ENCODE results near the gene CTLA4.

CTLA4 gene

GRCh38 chr2:203887677-203888076 lies 20.1 kb downstream of the CTLA4 start:
- no peak overlapping the region for H3K4me3 ChIP-seq (replicated peaks in 1 of 2; ENCODE audit: low read depth in 2 of 2, low read length in 2 of 2)
- TF ChIP-seq, protein P1, sequence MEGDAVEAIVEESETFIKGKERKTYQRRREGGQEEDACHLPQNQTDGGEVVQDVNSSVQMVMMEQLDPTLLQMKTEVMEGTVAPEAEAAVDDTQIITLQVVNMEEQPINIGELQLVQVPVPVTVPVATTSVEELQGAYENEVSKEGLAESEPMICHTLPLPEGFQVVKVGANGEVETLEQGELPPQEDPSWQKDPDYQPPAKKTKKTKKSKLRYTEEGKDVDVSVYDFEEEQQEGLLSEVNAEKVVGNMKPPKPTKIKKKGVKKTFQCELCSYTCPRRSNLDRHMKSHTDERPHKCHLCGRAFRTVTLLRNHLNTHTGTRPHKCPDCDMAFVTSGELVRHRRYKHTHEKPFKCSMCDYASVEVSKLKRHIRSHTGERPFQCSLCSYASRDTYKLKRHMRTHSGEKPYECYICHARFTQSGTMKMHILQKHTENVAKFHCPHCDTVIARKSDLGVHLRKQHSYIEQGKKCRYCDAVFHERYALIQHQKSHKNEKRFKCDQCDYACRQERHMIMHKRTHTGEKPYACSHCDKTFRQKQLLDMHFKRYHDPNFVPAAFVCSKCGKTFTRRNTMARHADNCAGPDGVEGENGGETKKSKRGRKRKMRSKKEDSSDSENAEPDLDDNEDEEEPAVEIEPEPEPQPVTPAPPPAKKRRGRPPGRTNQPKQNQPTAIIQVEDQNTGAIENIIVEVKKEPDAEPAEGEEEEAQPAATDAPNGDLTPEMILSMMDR (IDR thresholded peaks at IDR 0.05; ENCODE audit: low read depth, low read length): no peak
- peak; percentile 18 to 34 for DNase-seq (ENCODE audit: low read depth in 2 of 2)

DNA sequence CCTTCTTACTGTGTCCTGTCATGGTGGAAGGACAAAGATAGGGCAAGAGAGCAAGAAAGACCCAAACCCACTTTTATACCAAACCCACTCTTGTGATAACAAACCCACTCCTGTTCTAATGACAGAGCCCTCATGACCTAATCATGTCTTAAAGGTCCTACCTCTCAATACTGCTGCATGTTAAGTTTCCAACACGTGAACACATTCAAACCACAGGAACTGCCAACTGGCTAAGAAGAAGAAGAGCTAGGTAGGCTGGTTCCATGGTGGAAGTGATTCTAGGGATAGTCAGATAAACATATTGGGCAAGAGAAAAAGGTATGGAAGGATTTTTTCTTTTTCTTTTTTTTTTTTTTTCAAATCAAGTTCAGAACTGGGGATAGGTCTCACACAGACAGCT lies 22.0 kb downstream of the CTLA4 start:
- no peak for DNase-seq (ENCODE audit: low read depth in 2 of 2)
- TF ChIP-seq, protein P1 (IDR thresholded peaks at IDR 0.05; ENCODE audit: low read depth, low read length): no peak
- no peak overlapping the region for H3K4me3 ChIP-seq (replicated peaks in 1 of 2; ENCODE audit: low read depth in 2 of 2, low read length in 2 of 2)

GRCh38 chr2:203889944-203890343 lies 22.4 kb downstream of the CTLA4 start:
- TF ChIP-seq, protein P1 (IDR thresholded peaks at IDR 0.05; ENCODE audit: low read depth, low read length): no peak
- DNase-seq (ENCODE audit: low read depth in 2 of 2): no peak
- no peak overlapping the region for H3K4me3 ChIP-seq (replicated peaks in 1 of 2; ENCODE audit: low read depth in 2 of 2, low read length in 2 of 2)

GRCh38 chr2:203890733-203891132 lies 23.2 kb downstream of the CTLA4 start:
- TF ChIP-seq, protein P1 (IDR thresholded peaks at IDR 0.05; ENCODE audit: low read depth, low read length): no peak
- DNase-seq (ENCODE audit: low read depth in 2 of 2): no peak
- H3K4me3 ChIP-seq (replicated peaks in 1 of 2; ENCODE audit: low read depth in 2 of 2, low read length in 2 of 2): no peak overlapping the region

DNA sequence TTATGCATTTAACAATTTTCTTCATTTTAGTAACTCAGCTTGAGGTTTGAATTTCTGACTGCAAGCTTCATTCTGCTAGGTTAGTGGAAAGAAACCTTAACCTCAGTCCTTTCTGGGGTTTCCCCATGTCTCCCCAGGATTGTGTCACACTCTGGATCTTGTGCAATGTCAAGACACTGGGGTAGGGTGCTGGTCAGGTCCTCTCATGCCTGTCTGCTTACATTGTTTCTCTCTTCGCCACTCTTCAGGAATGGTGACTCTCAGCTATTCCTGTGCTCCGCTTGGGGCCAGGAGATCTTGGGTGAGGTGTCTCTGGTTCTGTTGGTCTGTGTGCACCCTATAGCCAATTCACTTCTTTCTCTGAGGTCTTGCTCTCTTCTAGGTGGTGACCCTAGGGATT lies 23.9 kb downstream of the CTLA4 start:
- TF ChIP-seq, protein P1 (IDR thresholded peaks at IDR 0.05; ENCODE audit: low read depth, low read length): no peak
- DNase-seq (ENCODE audit: low read depth in 2 of 2): peak in 1 of 2 donors; percentile 55
- H3K4me3 ChIP-seq (replicated peaks in 1 of 2; ENCODE audit: low read depth in 2 of 2, low read length in 2 of 2): no peak overlapping the region

- no peak overlapping the region for H3K4me3 ChIP-seq (replicated peaks in 1 of 2; ENCODE audit: low read depth in 2 of 2, low read length in 2 of 2)
- TF ChIP-seq, protein P1 (IDR thresholded peaks at IDR 0.05; ENCODE audit: low read depth, low read length): no peak
Measured at GRCh38 chr2:203892207-203892606, 24.6 kb downstream of the CTLA4 start.

DNA sequence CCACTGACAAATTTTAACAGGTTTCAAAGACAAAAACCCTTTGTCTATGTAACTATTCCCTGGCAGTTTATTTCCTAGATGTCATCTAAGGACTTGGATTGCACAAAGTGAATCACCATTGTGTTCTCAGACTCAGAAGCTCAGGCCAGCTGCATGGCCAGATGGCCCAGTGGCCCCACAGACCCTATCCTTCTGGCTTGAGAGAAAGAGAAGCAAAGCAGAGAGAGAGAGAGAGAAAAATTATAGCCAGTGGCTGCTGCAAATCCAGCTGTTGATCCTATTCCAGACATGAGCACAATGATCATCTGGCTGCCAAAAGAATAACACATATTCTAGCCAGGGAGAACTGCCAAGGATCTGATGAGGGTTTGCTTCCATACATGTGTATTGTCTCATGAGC lies 25.8 kb downstream of the CTLA4 start:
- peak; percentile 40 to 83 for DNase-seq (ENCODE audit: low read depth in 2 of 2)
- no peak overlapping the region for H3K4me3 ChIP-seq (replicated peaks in 1 of 2; ENCODE audit: low read depth in 2 of 2, low read length in 2 of 2)
- TF ChIP-seq, protein P1 (IDR thresholded peaks at IDR 0.05; ENCODE audit: low read depth, low read length): no peak

More at GRCh38 chr2:203892207-203892606, 24.6 kb downstream of the CTLA4 start:
- DNase-seq (ENCODE audit: low read depth in 2 of 2): no peak

Data from cardiac fibroblast (primary cell).